CD14-positive monocyte (primary cell): ENCODE results near the gene AMACR. TPM values are rescaled to one million over a fixed set of nuclear protein-coding genes. Genes with fewer than 3 reads are reported as not detected.
A peak's percentile ranks its signal among the peaks of the same experiment; 100 is the strongest.

Source experiments
- DNase-seq, 3 donors: peaks; one replicate each; pipeline ENCODE4 v3.0.0-alpha.2; 2011 to 2022
- H2AFZ ChIP-seq: 2 replicates; pipeline ENCODE4 v1.6.0; 2012; ENCODE audit warnings: mild to moderate bottlenecking, low read depth, low read length, inconsistent platforms; ENCODE audit not compliant: insufficient read depth, poor library complexity, severe bottlenecking
- H3K27ac ChIP-seq, 2 donors: 1 replicate in 1 of 2; 2 replicates in 1 of 2; pipeline ENCODE4 v1.5.1; 2012 to 2013; ENCODE audit warnings: low read length in 2 of 2, control low read depth in 1 of 2, inconsistent platforms in 1 of 2, low read depth in 1 of 2, mild to moderate bottlenecking in 1 of 2
- H3K27me3 ChIP-seq, 2 donors: one replicate each; pipeline versions ENCODE4 v1.6.0 to v1.6.1; 2011 to 2013; ENCODE audit warnings: low read length in 2 of 2; ENCODE audit not compliant: control insufficient read depth in 2 of 2, insufficient read depth in 2 of 2
- H3K36me3 ChIP-seq, 2 donors: replicated peaks in 1 of 2; 1 replicate in 1 of 2; 2 replicates in 1 of 2; pipeline versions ENCODE4 v1.5.1 to v1.6.1; 2012 to 2013; ENCODE audit warnings: low read length in 2 of 2, control low read depth in 1 of 2, inconsistent platforms in 1 of 2, mild to moderate bottlenecking in 1 of 2; ENCODE audit not compliant: insufficient read depth in 2 of 2, control insufficient read depth in 1 of 2
- H3K4me1 ChIP-seq, 2 donors: 1 replicate in 1 of 2; 2 replicates in 1 of 2; pipeline versions ENCODE4 v1.5.1 to v1.6.1; 2012 to 2013; ENCODE audit warnings: low read length in 2 of 2, control low read depth in 1 of 2, inconsistent platforms in 1 of 2, mild to moderate bottlenecking in 1 of 2, moderate library complexity in 1 of 2; ENCODE audit not compliant: insufficient read depth in 2 of 2, control insufficient read depth in 1 of 2
- H3K4me2 ChIP-seq: replicated peaks from 2 replicates; pipeline ENCODE3; 2012; ENCODE audit warnings: low read length, moderate library complexity, mild to moderate bottlenecking; ENCODE audit not compliant: poor library complexity, severe bottlenecking; ENCODE audit errors: extremely low read depth
- H3K4me3 ChIP-seq, 3 experiments: fragments of 200-600 bp in 1 of 3; sonication (generic) in 1 of 3; replicated peaks in 1 of 3; 1 replicate in 2 of 3; 2 replicates in 1 of 3; pipeline ENCODE4 v1.5.1; 2011 to 2013; ENCODE audit warnings: low read length in 3 of 3, mild to moderate bottlenecking in 3 of 3, control low read depth in 2 of 3, low read depth in 2 of 3, inconsistent platforms in 1 of 3, moderate library complexity in 1 of 3
- H3K79me2 ChIP-seq: 2 replicates; pipeline ENCODE4 v1.6.0; 2012; ENCODE audit warnings: mild to moderate bottlenecking, control low read depth, inconsistent platforms, low read length, moderate library complexity; ENCODE audit not compliant: insufficient read depth
- H3K9ac ChIP-seq: 2 replicates; pipeline ENCODE4 v1.6.0; 2017; ENCODE audit warnings: low read length, mild to moderate bottlenecking; ENCODE audit not compliant: insufficient read depth, poor library complexity, severe bottlenecking
- H3K9me3 ChIP-seq, 2 donors: replicated peaks in 1 of 2; 1 replicate in 1 of 2; 2 replicates in 1 of 2; pipeline versions ENCODE4 v1.5.1 to v1.6.1; 2012 to 2013; ENCODE audit warnings: low read length in 2 of 2, control low read depth in 1 of 2; ENCODE audit not compliant: control insufficient read depth in 1 of 2, insufficient read depth in 1 of 2
- H4K20me1 ChIP-seq: 2 replicates; pipeline ENCODE4 v1.6.0; 2012; ENCODE audit warnings: mild to moderate bottlenecking, low read length, control low read depth, moderate library complexity; ENCODE audit not compliant: insufficient read depth
- H3K27ac Mint-ChIP-seq, 7 donors: one replicate each; pipeline ENCODE4 v1.8.0; 2020; ENCODE audit warnings: mild to moderate bottlenecking in 7 of 7, mixed read lengths in 7 of 7, moderate library complexity in 6 of 7, inconsistent platforms in 2 of 7
- H3K27me3 Mint-ChIP-seq, 3 donors: one replicate each; pipeline ENCODE4 v1.8.0; 2021 to 2022; ENCODE audit warnings: low read depth in 3 of 3, mild to moderate bottlenecking in 3 of 3, mixed read lengths in 3 of 3, moderate library complexity in 3 of 3, inconsistent platforms in 1 of 3
- H3K36me3 Mint-ChIP-seq, 2 donors: one replicate each; pipeline ENCODE4 v1.8.0; 2020; ENCODE audit warnings: mixed read lengths in 2 of 2, inconsistent platforms in 1 of 2, mild to moderate bottlenecking in 1 of 2
- H3K4me1 Mint-ChIP-seq: one replicate; pipeline ENCODE4 v1.8.0; 2020; ENCODE audit warnings: mild to moderate bottlenecking, mixed read lengths
- H3K4me3 Mint-ChIP-seq, 2 donors: one replicate each; pipeline ENCODE4 v1.8.0; 2020; ENCODE audit warnings: mild to moderate bottlenecking in 2 of 2, mixed read lengths in 2 of 2, moderate library complexity in 1 of 2
- H3K9me3 Mint-ChIP-seq, 7 donors: one replicate each; pipeline ENCODE4 v1.8.0; 2020 to 2022; ENCODE audit warnings: mixed read lengths in 7 of 7, mild to moderate bottlenecking in 6 of 7, moderate library complexity in 6 of 7, inconsistent platforms in 2 of 7
- WGBS: methylation state at CpG from one replicate; pipeline ENCODE4 v1.1.5; 2013; ENCODE audit warnings: missing lambda C conversion rate; ENCODE audit not compliant: insufficient coverage; 5-methylcytosine and 5-hydroxymethylcytosine counted together
- intact Hi-C, 2 donors: fragments of 100-400 bp; cut with micrococcal nuclease; formaldehyde crosslinking; loops; one replicate each; pipeline versions ENCODE4 v1.15.0 to v1.15.1; 2023
- polyA plus RNA-seq, 3 donors: library from polyadenylated mRNA; depleted of rRNA in 1 of 3; unstranded in 2 of 3; stranded (reverse) in 1 of 3; fragments of 300-500 nt in 2 of 3; fragments of >200 nt in 1 of 3; fragmentation: Illumina TruSeq in 2 of 3; gene quantifications; 1 replicate in 2 of 3; 2 replicates in 1 of 3; pipeline ENCODE4 v1.2.3, GENCODE V29; 2012 to 2021
- TF ChIP-seq, protein P1 (sequence below): fragments of 200-600 bp; IDR thresholded peaks from one replicate; pipeline ENCODE4 v1.8.0; 2022; ENCODE audit warnings: antibody characterized with exemption, mild to moderate bottlenecking

The AMACR gene
- polyA plus RNA-seq, 3 donors, result 1.2 to 6.1 (median 4.8) TPM

DNA sequence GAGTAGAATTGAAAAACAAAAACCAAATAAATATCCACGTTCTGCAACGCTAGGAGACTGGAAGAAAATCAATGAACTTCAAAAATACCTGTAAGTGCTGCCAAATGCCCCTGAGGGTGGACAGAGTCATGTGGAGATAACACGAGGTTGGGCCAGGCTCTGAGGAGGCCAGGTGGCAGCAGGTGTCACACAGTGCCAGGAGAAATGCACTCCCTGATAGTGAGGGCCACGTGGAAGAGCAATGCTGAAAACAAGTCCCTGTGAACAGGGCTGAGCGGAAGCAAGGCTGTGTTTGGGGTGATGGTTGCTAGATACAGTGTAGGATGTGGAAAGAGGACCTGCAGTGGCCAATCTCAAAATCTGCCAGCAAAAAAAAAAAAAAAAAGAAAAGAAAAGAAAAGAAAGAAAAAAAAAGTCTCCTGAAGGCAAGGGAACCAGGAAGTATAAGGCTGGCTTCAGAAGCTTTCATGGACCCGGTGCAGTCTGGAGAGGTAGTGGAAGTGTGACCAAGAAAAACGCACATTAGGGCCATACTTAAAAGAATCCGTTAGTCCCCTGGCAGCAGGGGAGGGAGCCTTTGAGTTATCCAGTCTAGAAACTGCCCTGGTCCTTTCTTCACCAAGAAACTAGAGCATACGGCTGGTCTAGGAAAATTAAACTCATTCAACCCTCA lies 18.4 kb upstream of the AMACR start:
- no peak for DNase-seq
- no peaks in the 10 kb centered on the region for H4K20me1 ChIP-seq
- intact Hi-C loops, result no loop called here
- H3K9me3 Mint-ChIP-seq, result no peaks in the 10 kb centered on the region
- no peaks in the 10 kb centered on the region for H3K4me1 ChIP-seq
- no peaks in the 10 kb centered on the region for H3K27me3 ChIP-seq
- TF ChIP-seq, protein P1, sequence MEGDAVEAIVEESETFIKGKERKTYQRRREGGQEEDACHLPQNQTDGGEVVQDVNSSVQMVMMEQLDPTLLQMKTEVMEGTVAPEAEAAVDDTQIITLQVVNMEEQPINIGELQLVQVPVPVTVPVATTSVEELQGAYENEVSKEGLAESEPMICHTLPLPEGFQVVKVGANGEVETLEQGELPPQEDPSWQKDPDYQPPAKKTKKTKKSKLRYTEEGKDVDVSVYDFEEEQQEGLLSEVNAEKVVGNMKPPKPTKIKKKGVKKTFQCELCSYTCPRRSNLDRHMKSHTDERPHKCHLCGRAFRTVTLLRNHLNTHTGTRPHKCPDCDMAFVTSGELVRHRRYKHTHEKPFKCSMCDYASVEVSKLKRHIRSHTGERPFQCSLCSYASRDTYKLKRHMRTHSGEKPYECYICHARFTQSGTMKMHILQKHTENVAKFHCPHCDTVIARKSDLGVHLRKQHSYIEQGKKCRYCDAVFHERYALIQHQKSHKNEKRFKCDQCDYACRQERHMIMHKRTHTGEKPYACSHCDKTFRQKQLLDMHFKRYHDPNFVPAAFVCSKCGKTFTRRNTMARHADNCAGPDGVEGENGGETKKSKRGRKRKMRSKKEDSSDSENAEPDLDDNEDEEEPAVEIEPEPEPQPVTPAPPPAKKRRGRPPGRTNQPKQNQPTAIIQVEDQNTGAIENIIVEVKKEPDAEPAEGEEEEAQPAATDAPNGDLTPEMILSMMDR, result no peak
- H3K9me3 ChIP-seq, result no peaks in the 10 kb centered on the region
- H3K27ac ChIP-seq, result no peak overlapping the region
- peak overlapping the region in 1 of 7 donors; percentile 0 for H3K27ac Mint-ChIP-seq
- no peak overlapping the region for H3K9ac ChIP-seq
- H3K4me1 Mint-ChIP-seq, result no peaks in the 10 kb centered on the region
- peaks cover 0 to 2% (median 0%) of the 10 kb centered on the region in 3 donors for H3K27me3 Mint-ChIP-seq
- H3K4me3 Mint-ChIP-seq, result no peak overlapping the region
- H3K4me2 ChIP-seq, result no peak overlapping the region
- no peak overlapping the region for H3K4me3 ChIP-seq
- WGBS, result 100% methylated on average over 5 of the region's 9 CpGs
- H3K36me3 Mint-ChIP-seq, result peaks cover 16 to 26% of the 10 kb centered on the region in 2 donors
- no peaks in the 10 kb centered on the region for H3K79me2 ChIP-seq
- peaks cover 5 to 6% of the 10 kb centered on the region in 2 donors for H3K36me3 ChIP-seq
- H2AFZ ChIP-seq, result no peak overlapping the region

DNA sequence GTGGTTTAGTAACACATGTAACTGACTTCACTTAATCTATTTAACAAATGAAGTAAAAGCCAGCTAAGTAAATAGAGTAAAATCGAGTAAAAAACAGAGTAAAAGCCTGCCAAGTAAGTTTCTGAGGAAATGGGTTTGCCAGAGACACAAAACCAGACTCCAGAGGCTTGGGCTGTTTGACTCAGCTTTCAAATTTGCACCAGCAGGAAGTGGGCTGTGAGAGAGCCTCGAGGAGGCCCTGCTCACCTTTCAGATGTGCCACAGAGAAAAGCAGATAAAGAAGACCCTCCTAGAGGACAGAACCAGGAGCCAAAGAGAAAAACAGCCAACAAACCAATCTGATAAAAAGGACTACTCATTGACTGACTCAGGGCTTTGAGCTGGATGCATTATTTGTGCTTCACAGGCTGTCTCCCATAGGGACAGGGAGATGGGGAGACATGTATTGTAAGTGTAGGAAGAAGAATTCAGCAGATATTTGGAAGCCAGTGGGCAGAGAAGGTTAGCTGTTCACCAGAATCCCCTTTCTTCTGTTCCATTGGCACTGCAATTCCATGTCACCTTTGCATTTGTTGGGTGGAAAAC lies 14.4 kb upstream of the AMACR start:
- Mint-ChIP-seq H3K27ac (no peak overlapping the region), H3K36me3 (peaks cover 15 to 31% of the 10 kb centered on the region in 2 donors), H3K4me1 (no peaks in the 10 kb centered on the region), H3K27me3 (no peaks in the 10 kb centered on the region), H3K9me3 (no peaks in the 10 kb centered on the region), H3K4me3 (no peak overlapping the region)
- H3K79me2 ChIP-seq, result no peaks in the 10 kb centered on the region
- TF ChIP-seq, protein P1, result no peak
- H3K4me2 ChIP-seq, result no peak overlapping the region
- H3K27ac ChIP-seq, result no peak overlapping the region
- no CpG with 5 or more reads among the region's 2 CpGs for WGBS
- no peaks in the 10 kb centered on the region for H3K27me3 ChIP-seq
- peaks cover 5 to 6% of the 10 kb centered on the region in 2 donors for H3K36me3 ChIP-seq
- H3K9me3 ChIP-seq, result no peaks in the 10 kb centered on the region
- no peak overlapping the region for H3K4me3 ChIP-seq
- no peaks in the 10 kb centered on the region for H4K20me1 ChIP-seq
- H2AFZ ChIP-seq, result no peak overlapping the region
- no peak for DNase-seq
- H3K9ac ChIP-seq, result no peak overlapping the region
- intact Hi-C loops, result no loop called here
- H3K4me1 ChIP-seq, result no peaks in the 10 kb centered on the region
